Stimulated activated CD8-positive, alpha-beta memory T cell treated with anti-CD3 and anti-CD28 coated beads, Interleukin-4, amount 100 ng/mL, for 1 hour (primary cell): ENCODE results near the gene DCTN4.
"Not testable (repeated sequence)": the region's sequence is repeated elsewhere in the genome, so short reads cannot be mapped to it uniquely, and the experiment has no call there.

Experiments used
- DNase-seq, 2 donors: peaks; one replicate each; pipeline ENCODE4 v3.0.0-alpha.2; 2020; ENCODE audit warnings: low read depth in 2 of 2, low spot score in 1 of 2

The DCTN4 gene

DNA sequence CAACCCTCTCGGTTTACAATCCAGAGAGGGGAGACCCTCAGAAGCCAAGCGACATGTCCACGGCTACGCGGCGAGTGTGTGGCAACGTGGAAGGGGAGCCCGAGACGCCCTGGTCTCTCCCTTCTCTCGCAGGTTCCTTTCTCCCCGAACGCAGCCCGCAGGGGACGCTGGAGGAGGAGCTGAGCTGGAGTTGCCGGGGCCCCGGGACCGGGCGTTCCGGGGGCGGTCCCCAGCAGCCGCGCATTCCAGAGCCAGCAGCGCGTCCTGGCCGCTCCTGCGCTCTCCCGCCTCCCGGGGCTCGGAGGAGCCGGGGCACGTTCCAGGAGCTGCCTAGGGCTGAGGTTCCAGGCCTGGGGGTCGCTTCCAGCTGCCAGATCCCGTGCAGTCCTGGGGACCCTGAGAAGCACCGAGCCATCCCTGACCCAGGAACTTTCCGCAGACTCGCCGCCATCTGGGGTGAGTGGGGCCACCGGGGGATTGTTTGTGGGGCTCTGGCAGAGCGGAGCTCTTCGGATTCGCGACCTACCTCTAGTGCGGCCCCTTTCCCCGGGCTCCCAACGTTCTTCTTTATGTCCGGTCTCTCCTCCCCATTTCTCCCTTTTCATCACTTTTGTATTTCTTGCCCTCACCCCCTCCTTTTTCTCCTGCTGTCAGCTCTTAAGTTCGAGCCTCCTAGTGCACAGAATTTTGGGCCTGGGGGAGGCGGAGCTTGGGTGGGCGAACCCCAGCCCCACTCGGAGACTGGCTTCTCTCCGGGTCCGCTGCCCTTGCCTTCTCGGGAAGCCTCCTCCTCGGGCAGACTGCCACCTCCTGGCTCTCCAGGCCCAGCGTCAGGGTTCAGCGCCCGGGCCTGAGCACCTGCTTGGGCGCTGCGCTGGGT is 19.9 kb upstream of the DCTN4 start, which contains the start of gene SMIM3:
Gene SMIM3, plus strand, starts transcription at position 241 of the 880 bp plus-strand sequence. CDS start 16,684 bp downstream, outside the sequence.
- DNase-seq: peak in 1 of 2 donors; percentile 46

DNA sequence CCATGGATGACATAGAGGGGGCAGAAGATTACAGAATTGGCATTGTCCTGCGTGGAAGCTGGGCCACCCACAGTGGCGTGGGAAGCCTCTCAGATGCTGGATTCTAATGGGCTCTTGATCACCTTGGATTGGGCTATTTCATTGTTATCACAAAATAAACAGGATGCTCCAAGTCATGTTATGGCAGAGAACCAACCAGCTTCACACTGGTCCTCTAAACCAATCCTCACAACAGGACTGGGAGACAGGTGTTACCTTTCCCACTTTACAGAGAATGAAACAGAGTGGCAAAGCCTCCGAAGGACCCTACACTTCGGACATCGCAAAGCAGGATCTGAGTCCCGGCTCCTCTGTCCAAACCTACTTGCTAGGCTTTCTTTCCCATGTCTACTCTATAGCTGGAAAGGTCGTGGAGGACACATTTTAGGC is 19.3 kb upstream of the DCTN4 start:
- DNase-seq: no peak

DNA sequence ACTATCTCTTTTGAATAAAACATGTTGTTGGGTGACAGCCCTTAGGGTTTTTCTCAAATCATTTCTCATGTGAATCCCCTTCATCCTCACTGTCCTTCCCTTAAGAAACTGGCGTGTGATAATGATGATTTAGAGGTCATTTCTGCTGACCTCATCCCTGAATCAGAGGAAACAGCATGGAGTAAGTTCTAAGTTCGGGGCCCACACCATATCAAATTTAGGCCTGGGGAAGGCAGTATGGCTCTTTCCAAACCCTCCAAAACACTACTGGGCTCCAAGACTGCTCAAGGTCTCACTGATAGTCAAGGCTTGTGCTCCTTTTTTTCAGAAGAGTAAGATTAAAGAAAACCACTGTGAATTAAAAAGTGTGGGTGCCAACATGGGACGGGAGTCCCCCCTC is 18.9 kb upstream of the DCTN4 start:
- no peak for DNase-seq

DNA sequence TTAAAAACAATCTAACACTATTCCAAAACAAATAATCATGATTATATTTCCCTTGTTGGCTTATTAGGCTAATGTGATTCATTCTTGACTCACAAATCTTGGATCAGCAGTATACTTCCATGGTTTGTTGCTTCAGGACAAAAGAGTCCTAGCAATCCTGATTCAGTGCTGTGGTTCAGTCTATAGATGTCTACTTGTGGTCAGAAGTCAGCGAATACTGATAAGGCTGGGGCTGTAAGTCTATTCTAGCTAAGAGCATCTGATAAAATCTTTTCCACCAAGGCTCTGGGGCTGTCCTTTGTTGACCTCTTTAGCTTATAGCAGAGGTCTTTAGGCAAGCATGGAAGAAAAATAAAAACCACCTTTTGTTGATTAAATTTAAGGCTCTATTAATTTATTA is 15.3 kb upstream of the DCTN4 start:
- no peak for DNase-seq

DNA sequence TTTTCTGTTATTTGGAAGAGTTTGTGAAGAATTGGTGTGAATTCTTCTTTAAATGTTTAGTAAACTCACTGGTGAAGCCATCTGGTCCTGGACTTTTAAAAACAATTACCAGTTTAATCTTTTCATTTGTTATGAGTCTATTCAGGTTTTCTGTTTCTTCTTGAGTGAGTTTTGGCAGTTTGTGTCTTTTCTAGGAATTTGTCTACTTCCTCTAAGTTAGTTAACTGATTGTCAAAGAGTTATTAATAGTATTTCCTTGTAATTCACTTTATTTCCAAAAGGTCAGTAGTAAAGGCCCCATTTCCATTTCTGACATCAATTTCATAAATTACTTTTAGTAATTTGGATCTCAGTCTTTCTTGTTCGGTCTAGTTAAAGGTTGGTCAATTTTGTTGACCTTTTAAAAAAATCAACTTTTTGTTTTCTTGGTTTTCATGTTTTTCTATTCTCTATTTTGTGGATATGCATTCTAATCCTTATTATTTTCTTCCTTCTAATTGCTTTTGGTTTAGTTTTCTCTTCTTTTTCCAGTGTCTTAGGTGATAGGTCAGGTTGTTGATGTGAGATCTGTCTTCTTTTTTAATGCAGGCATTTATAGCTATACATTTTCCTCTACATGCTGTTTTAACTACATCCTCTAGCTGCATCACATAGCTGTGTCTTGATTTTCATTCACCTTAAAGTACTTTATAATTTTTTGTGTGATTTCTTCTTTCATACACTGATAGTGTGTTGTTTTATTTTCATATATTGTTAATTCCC is 12.4 kb upstream of the DCTN4 start:
- DNase-seq: no peak

DNA sequence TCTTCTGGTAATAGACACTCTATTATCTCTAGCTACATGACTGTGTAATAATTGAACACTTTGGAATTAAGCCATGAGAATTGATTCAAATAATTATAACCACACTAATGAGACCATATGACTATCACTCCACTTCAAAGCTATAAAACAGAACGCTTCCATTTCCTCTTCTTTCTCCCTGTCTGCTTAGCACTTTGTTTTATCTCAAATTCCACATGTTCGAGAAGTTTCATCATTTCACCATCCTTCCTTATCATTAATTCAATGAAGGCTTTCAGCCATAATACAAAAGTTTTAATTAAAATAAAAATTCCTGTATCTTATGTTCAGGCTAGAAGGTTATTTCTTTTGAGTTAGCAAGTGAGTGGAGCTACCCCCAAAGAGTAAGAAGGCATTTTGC is 7.4 kb upstream of the DCTN4 start:
- DNase-seq: no peak

DNA sequence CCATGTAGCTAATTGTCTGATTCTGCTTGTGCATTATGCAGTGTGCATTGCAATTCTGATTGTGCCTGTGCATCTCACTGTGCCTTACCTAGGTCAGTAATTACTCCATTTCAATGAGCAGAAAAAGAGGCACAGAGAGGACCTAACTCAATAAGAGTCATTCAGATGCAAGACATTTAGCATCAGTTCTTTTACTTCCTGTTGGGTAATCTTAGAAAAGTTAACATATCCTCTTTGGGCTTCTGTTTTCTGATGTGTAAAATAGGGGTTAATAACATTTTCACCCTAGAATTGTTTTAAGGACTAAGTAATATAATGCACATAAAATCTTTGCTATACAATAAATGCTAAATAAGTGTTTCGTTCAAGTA is 7.0 kb upstream of the DCTN4 start:
- no peak for DNase-seq

DNA sequence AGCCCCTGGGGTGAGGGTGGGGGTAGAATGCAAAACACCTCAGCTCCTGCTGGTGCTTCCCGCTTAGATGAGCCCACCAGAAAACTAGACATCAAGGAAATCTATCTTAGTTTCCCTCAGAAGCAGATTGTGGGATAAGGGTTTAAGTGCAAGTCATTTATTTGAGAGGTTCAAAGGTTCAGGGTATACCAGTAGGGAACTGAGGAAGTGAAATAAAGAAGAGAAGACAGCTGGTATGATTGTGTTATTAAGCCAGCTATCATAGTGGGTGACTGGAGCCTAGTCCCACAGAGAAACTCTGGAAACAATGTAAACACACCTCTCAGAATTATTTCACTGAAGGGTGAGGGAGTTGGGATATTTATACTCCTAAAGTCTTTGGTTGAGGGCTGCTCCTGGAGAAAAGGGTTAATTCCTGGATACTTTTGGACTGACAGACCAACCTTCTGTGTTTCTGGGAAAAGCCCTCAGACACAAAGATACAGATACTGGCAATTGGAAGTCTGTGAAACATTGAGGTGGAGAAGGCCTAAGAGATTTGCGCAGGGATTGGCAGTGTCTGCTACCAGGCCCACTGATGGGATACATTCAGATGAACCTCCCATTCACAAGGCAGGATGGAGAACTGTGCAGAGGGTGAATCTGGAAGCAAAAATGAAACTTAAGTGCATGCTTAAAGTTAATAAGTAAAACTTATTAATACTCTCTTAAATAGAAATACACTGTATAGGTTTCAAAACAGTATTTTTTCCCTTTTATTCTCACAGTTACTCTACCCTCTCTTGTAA is 6.4 kb upstream of the DCTN4 start:
- no peak for DNase-seq

DNA sequence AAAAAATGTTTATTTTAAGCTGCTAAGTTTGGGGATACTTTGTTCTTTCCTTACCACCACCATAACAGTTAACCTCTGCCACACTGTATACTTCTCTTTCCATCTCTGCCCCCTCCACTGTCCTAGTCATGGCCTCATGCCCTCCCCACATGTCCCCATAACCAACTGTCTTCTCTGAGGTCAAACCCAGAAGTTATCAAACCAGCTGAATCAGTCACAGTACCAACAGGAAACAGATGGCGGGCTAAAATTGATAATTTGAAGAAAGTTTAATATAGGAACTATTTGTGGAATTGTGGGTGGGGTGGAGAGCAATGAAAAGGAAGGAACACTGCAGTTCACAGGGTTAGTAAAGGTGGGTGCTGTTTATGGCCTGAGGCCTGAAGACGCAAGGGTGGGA is 5.7 kb upstream of the DCTN4 start:
- DNase-seq: no peak

DNA sequence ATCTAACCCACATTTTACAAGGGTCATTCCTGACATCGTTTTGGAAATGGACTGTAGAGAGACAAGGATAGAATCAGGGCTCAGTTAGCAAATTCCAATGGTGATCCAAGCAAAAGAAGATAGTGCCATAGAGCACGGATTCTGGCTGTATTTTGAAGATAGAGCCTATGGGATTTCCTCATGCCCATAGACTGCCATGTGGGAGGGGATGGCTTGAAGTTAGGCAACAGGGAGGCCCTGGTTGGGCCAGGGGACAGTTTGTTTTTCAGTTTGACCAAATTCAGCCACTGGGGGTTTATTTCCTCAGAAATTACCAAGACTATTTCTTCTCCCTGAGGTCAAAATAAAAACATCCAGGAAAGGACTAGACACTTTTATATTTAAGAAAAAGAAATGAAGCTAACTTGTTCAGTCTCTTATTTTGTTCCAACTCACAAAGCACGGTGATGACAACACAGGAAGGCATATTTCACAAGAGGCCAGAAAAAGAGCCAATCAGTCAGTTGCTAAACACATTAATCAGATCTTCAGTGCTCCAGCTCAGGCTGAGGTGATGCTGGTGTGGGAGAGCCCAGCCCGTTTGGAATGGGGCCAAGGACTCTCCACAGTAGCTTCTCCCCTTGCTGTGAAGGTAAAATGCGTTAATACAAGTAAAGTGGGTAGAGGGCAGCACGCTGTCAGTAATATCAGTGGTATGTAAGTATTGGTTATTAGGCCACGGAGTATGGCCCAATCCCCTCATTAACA is 4.4 kb upstream of the DCTN4 start:
- no peak for DNase-seq

DNA sequence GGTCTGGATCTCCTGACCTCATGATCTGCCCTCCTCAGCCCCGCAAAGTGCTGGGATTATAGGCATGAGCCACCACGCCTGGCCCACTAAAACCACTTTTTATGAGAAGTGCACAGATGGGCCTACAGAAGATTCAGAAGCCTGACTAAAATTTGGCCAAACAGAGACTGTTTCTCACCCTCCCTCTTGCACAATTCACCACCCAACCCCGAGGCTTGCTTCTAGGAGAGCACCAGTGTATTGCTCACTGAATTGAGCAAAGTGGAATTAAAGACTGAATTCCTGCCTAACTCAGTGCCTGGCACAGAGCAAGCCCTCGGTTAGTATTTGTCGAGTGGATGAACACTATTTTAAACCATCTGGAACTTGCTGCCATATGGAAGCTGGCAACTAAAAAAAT is 3.4 kb upstream of the DCTN4 start:
- DNase-seq: no peak

DNA sequence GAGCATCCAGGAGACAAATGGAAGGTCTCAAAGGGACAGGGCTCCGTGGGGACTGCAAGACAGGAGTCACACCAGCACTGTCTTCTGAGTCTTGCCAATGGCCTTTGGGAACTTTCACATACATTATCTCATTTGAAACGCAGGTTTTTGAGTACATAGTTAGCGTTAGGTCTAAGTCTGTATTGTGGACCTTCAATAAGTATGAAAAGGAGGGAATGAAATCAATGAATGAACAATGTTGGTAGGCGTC is 442 bp upstream of the DCTN4 start:
- no peak for DNase-seq

DNA sequence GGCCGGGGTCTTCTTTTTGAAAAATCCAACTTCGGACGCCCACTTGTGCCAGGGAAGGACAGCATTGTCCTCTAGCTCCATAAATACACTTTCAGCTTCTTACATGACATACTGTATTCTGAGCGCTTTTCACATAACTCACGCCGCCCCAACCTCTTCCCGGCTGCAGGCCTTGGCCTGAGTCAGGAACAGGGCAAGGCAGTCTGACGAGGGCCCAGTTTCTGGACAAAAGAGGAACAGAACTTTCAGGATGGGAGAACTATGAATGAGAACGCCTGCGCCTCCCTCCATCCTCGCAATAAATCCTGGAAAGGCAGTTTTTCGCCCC is 650 bp downstream of the DCTN4 start:
- DNase-seq: no peak

DNA sequence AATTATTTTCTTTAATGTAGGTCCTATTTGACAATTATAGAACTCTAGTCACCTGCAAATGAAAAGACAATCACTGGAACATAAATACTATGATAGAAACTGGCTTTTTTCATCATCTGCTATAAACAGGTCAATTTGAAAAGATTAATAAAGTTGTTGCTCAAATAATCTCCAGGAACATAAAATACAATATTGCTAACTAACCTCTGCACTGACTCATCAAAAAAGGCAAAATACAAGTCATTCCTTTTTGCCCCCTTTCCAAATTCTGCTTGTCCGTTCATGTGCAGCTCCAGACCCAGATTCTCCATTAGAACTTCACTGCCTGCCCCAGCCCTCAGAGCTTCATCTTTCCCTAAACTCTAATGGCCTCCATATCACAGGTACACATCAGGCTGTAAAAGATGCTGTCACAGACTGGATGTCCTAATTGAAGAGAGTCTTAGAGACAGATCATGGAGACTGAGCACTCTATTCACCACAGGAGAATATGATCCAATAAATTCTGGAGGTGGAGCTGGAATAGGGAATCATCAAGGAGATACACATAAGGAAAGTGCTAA is 1.6 kb downstream of the DCTN4 start:
- no peak for DNase-seq

DNA sequence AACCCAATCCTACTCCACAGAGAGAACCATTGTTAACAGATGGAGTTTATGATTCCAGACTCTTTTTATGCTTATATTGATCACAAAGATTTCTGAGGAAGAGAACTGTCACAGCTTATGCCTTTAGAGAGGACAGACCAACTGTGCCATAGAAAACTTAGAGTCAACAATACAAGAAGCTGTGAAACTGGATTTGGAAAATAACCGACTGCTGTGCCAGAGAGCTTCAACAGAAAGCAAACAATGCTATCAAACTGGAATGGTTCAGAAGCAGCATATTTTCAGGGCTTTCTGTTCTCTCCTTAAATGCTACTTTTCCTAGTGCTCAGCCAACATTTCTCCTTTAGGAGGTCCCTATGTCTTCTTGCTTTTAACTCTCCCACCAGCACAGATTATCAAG is 5.0 kb downstream of the DCTN4 start:
- no peak for DNase-seq

DNA sequence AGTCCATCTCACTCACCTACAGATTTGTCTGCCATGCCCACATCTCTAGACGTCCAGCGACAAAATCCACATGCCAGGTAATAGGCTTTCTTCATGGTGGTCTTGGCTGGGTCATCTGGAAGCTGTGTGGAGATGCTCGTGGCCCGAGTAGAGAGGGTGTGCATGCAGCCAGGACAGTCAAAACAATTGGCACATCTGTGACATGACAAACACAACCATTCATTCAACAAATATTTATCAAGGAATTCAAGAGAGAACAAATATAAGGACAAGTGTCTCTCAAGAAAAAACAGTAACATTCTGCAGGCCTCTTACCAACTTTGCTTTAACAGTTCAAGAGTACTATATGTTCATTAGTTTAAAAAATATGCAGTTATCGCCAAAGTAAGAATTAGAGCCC is 5.4 kb downstream of the DCTN4 start:
- no peak for DNase-seq

DNA sequence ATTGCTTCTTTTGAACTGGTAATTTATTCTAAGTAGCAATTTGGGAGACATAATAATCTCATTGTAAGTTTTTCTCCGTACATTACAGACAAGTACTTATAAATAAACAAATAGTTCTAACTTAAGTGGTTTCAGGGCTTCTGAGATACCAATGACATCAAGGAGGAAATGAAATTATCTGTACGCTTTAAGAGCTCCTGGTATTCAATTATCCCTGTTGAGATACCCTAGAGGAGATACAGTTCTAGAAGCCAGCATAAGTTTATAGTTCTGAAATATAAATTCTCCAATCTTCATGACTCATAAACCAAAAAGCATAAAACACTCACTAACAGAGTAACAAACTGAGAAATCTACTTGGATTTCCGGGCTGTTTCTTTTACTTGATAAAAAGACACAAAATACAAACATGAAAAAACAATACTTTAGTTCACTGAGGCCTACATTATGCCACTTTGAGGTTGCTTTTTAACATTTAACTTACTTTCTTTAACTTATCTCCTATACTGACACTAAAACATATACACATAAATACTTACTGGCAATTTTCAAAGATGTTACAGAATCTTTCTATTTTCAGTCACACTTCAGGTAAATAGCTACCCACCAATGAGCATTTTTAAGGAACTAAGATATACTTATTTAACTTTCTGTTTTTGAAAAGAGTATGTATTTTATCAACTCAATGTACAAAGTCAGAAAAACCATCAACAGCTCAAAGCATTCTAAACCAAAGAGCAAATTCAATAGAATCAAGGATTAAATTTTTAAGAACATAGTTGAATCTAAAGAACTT is 7.5 kb downstream of the DCTN4 start:
- DNase-seq: no peak

DNA sequence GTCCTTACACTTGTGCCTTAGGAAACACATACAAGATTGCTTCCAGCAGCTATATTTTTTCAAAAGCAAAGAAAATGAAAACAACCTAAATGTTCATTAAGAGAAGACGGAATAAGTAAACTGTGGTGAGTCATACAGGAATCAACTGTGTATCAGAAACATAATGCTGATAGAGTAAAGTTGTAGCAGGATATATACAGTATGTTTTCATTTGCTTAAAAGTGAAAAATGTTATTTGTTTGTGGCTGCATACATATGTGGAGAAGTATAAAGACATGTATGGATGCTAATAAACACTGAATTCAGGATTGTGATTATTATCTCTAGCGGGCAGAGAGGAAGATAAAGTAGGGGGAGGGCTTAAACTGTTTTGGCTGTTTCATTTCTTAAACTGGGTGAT is 8.3 kb downstream of the DCTN4 start:
- DNase-seq: no peak

DNA sequence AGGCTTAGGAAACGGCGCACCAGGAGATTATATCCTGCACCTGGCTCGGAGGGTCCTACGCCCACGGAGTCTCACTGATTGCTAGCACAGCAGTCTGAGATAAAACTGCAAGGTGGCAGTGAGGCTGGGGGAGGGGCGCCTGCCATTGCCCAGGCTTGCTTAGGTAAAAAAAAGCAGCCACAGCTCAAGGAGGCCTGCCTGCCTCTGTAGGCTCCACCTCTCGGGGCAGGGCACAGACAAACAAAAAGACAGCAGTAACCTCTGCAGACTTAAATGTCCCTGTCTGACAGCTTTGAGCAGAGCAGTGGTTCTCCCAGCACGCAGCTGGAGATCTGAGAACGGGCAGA is 15.7 kb downstream of the DCTN4 start:
- not testable (repeated sequence) for DNase-seq

DNA sequence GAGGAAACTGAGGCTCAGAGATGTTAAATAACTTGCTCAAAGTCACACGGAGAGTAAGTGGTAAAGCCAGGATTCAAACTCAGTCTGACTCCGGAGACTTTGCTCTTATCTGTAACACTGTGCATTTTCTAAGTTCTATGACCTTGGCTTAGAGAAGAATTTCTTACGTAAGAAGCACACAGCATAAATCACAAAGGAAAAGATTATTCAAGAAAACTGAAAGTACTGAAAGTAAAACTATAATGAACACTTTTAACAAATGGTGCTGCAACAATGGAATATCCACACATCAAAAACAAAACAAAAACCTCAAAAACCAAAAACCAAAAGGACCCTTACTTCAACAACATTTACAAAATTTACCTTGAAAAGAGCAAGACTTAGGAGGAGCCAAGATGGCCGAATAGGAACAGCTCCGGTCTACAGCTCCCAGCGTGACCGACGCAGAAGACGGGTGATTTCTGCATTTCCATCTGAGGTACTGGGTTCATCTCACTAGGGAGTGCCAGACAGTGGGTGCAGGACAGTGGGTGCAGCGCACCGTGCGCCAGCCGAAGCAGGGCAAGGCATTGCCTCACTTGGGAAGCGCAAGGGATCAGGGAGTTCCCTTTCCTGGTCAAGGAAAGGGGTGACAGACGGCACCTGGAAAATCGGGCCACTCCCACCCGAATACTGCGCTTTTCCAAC is 16.2 kb downstream of the DCTN4 start:
- not testable (repeated sequence) for DNase-seq
